ENCODE results near the gene COL27A1. TPM values are rescaled to one million over a fixed set of nuclear protein-coding genes. Genes with fewer than 3 reads are reported as not detected.

Gene COL27A1
- total RNA-seq, 1 donor from 2014 or later, result 0.41 TPM

DNA sequence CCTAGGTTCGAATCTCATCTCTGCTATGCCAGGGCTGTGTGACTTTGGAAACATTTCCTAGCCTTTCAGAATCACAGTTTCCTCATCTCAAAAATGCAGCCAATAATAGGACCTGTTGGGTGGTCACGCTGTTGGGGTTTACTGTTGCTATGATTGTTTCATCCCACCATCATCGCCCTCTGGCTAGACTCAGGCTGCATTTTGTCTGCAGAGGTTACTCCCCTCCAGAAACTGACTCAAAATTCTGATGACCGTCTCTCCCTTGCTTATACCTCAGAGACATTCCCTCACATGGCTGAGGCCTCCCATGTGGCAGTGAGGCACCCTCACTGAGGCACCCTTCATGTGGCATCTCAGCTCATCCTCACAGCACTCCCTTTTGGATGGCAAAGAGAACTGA lies 61.6 kb downstream of the COL27A1 start:
- no peak for FAIRE-seq
- no peak for DNase-seq (ENCODE audit: low spot score in 2 of 2)

DNA sequence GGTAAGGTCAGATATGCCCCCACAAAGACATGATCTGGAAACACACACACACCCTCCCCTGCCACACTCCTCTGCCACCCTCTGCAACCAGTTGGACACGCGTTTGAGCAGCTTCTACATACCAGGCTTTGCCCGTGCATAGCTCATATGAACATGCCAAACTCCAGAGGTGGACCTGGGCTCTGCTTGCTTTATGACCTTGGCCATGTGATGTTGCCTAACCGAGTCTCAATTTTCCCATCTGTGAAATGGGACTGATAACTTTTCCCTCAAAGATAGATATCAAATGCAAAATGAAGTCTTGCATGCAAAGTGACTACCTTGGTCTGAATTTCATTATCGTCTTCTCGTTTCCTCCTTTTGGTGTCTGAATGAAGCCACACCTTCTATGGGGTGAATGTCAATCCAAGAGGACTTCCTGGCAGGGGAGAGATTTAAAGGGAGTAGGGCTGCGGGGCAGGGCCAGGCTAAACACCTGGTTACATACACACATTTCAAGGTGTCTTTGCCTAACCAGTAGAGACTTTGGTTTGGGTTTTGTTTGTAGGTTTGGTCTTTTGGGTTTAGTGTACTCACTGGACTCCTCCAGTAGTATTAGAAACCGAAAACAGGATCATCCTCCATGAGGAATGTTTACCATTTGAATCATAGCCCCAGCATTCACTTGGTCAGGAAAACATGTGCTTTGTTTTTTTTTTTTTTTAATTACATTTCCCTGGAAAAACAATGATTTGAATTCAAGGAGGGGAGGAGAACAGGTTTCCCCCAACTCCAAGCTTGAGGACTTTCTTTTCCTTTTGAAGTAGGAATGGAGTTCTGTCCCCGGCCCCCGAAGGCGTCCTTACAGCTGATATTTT lies 63.2 kb downstream of the COL27A1 start:
- FAIRE-seq, result no peak
- DNase-seq (ENCODE audit: low spot score in 2 of 2), result no peak

DNA sequence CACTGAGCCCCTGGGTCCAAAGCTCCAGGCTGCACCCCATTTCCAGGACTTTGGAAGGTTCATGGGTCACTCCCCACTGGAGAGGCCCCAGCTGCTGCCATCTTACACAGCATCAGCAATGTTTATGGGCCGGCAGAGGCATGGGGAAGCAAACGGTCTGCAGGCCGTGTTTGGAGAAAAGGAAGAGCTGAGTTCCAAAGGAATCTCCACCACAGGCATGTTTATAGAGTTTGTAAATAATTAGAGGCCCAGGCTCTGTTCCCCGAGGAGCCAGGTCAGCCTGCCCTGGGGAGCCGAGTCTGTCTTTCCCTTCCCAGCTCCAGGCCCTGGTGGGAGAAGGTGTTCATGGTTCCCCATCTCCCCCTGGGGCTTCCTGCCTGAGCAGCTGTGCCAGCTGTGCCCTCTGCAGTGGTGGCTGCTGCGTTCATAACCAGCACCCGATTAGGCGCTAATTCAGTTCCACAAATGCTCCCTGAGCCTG lies 64.8 kb downstream of the COL27A1 start:
- FAIRE-seq, result no peak

DNA sequence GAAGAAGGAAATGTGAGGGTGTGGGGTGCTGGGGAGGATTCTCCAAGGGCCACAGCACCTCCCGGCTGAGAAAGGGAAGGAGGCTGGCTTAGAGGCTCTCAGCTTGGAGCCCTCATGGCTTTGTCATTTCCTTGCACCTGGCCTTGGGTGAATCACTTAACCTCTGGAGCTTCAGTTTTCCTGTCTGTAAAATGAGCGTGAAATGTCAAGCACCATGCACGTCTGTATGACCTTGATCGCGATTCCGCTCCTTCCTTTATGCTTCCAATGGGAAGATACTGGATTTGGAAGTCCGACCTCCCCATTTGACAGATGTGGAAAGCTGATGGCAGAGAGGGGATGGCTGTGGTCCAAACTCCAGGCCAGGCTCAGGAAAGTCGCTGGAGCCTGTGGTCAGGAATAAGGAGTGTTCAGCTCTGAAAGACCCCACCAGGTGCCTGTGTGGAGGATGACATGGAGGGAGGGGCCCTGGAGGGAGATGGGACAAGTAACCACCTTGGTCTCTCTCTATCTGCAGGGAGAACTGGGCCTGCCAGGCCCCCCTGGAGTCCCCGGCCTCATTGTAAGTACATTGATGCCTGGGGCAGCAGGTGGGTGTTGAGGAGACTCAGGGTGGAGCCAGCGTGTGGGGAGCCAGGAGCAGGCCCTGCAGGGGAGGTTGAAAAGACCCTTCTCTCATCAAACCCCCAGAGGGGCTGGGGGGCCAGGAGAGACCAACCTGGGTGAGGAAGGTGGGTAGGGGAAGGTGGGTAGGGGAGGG lies 66.5 kb downstream of the COL27A1 start:
- FAIRE-seq, result no peak
- DNase-seq (ENCODE audit: low spot score in 2 of 2), result no peak

More for the DNA sequence above, 64.8 kb downstream of the COL27A1 start:
- no peak for DNase-seq (ENCODE audit: low spot score in 2 of 2)

DNA sequence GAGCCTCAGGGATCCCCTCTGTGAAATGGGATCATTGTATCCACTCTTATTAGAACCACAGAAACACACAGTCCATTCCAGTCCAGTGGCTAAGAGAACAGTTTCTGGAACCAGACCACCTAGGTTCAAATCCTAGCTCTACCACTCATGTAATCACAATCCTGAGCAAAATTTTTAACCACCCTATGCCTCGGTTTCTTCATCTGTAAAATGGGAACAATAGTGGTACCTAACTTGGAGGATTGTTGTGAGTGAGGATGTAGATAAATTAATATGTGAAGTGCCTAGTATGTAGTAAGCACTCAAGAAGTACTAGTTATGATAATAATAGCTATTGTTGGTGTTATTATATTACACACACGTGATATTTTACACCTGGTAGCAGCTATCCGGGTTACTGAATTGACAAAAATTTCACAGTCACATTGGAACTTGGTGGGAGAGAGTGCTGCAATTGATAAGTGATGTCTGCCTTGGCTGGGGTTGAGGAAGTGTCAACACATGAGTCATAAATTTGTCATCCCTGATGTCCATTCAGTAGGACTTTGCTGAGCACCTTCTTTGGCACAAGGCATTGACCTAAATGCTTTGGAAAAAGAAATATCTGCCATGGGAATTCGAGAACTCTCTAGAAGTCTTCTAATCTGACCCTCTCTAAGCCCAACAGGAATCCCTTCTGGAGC lies 68.4 kb downstream of the COL27A1 start:
- FAIRE-seq, result no peak
- no peak for DNase-seq (ENCODE audit: low spot score in 2 of 2)

DNA sequence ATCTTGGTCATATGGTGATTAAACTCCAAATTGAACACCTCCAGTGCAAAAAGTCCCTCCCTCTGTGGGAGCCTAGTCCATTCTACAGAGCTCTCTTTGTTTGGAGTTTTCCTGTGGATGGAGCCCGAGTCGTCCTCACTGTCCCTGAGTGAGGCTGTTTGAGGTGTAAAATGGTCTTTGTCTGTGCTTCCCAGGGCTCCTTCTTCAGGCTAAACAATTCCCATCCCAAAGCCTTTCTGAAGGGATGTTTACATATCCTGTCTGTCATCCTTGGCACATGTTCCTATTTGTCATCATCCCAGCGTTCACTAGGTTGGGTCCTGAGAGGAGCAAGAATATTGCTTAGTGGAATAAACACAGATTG lies 68.9 kb downstream of the COL27A1 start:
- DNase-seq (ENCODE audit: low spot score in 2 of 2), result no peak
- FAIRE-seq, result no peak

DNA sequence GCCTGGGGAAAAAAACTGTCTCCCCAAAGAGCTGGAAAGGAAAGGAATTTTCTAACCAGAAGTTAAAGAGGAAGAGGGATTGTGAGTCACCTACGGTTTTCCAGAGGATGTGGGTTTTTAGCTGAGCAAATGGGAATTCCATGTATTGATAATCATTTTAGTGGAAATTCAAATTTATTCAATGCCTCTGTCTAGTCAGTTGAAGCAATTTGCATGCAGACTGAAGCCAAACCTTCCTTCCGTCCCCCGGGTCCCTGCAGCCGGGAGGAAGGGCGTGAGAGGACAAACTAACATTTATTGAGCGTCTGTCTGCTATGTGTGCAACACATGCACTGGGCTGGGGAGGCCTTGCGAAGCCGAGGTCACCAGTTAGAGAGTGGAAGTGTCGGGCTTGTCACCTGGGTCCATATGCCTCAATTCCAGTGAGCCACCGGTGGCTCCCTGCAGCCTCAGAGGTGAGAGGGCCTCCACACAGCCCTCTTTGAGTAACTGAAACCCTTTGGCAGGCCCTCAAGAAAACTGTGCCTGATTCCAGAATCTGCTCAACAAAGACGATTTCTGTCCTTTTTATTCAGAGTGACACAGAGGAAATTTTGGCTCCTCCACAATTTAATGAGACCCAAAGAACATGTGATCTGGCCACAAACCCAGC lies 70.3 kb downstream of the COL27A1 start:
- no peak for DNase-seq (ENCODE audit: low spot score in 2 of 2)
- no peak for FAIRE-seq

DNA sequence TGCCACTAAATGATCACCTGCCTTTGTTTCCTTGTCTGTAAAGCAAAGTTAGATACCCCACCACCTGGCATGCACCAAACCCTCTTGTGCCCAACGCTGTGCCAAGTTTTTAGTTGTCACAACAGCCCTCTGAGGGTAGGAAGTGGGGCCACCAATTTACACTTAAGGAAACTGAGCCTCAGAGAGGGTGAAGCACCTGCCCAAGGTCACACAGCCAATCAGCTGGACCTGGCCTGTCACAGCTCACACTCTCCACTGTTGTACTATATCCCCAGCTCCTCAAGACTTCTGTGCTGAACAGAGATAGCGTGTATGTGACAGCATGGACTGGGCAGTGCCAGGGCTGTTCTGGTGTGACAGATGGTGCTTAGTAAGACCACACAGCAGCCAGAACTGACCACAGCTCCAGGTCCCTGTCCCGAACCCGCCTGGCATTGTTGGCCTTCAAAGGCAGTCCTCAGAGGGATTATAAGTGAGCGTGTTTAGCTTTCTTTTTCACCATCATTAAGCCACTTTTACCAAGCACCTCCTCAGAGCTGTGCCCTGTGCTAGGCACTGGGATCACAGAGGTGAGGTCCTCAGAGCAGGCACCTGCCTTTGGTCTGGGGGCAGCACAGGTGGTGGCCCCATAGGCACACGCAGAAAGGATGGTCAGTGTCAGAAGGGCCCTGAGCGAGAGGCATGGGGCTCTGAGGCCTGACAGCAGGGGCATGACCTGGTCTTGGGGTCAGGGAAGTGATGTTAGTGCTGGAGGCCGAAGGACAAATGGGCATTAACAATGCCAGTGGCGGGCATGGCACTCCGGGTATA lies 71.1 kb downstream of the COL27A1 start:
- no peak for DNase-seq (ENCODE audit: low spot score in 2 of 2)
- FAIRE-seq, result no peak

DNA sequence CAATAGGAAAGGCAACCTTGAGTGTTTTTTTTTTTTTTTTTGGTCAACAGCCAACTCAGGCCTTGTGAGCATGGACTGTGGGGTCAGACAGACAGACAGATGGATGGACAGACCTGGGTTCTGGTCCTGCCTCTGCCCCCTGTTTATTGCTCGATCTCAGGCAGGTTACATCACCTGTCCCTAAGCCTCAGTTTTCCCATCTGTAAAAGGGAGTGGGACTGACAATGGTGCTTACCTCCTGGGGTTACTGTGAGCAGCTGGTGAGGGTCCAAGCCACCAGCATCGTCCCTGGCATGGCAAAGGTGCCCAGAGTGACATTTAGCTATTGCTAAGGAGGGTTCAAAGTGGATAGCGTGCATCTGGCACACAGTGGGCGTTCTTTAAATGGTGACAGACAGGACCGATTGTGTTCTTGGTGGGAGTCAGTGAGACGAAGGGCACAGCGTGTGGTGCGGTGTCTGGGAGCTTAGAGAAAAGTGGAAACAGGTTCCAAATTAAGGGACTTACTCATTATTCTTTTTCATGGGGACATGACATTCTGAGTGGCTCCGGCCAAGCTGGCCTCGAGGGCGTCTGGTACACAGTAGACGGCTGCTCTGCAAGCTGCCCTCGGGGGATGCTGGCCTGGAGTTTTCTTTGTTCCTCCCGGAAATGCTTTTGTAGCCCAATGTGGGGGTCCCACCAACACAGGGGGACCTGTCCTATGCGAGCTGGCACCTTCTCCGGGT lies 72.1 kb downstream of the COL27A1 start:
- FAIRE-seq (no peak), DNase-seq (ENCODE audit: low spot score in 2 of 2) (no peak)

DNA sequence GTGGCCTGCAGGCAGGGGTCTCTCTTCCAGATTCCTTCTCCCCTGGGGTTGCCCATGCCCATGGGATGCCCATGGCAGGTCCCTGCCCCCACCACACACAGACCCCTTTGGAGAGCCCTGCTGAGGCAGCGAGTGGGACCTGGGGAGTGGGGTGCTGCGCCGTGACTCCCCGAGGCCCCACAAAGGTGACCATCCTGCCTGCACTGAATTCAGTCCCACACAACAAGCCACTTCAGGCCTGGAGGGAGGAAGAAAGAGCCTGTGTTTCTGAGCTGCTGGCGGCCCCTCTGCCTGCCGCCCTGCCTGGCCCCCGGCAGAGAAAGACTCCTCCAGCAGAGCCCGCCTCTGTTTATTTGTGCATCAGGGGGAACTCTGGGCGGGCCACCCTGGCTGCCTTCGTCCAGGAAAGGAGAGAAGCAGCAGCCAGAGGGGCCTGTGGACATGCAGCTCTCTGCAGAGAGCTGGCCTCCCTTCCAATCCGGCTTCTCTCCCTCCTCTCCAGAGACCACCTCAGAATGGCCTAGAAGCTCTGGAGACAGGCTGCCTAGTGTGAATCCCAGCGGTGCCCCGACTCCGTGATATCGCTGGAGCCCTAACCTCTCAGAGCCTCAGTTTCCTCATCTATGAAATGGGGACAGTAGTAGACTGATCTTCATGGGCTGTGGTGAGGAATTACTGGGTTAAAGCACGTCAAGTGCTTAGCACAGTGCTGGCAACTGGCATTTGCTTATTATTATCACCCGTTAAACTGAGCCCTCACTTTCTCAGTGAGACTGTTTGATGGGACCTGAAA lies 72.9 kb downstream of the COL27A1 start:
- FAIRE-seq, result no peak
- no peak for DNase-seq (ENCODE audit: low spot score in 2 of 2)

DNA sequence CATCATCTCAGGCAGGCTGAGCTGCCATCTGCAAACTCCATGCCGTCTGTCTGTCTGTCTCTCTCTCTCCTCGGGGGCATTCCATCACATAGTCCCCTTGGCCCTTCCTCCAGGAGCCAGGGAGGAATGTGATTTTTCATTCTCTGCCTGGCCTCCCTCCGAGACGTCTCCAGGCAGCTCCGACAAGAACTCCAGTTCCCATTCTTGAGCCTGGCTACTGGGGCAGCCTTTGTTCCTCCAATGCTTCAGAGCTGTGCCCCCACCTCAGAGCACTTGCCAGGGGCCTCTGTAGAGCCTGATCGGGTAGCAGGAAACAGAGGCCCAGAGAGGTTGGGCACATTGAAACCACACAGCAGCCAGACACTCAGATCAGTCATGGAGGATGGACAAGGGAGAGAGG lies 74.0 kb downstream of the COL27A1 start:
- DNase-seq (ENCODE audit: low spot score in 2 of 2) (no peak), FAIRE-seq (no peak)

DNA sequence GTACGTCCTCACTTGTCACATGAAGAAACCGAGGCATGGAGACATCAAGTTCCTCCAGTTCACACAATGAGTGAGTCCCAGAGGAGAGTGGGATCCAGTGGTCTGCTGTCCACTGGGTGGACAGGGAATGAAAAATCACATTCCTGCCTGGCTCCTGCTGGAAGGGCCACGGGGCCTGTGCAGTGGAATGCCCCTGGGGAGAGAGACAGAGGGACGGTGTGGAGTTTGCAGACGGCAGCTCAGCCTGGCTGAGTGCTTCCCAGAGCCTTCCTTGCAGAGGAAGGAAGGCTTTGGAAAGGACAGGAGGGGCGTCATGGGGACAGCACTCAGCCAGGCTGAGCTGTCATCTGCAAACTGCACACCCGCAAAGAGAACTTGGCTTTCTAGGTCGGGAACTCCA lies 74.7 kb downstream of the COL27A1 start:
- DNase-seq (ENCODE audit: low spot score in 2 of 2) (no peak), FAIRE-seq (no peak)

DNA sequence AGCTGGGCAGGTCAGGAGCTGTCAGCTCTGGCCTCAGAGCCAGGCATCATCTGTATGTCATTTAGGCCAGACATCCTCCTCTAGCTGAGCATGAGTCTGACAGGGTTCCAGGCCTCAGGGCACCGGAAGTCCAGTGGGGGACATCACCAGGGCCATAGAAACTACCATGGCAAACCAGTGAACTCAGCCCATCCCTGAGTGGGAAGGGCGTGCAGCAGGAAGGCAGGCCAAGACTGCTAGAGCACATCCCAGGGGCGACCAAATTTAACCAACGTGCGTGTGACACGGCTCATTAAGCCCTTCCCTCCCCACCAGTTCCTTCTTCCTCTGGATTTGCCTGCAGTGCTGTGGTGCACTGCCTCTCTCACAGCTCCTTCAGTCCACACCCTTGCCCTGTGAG lies 75.9 kb downstream of the COL27A1 start:
- DNase-seq (ENCODE audit: low spot score in 2 of 2), result no peak
- no peak for FAIRE-seq

DNA sequence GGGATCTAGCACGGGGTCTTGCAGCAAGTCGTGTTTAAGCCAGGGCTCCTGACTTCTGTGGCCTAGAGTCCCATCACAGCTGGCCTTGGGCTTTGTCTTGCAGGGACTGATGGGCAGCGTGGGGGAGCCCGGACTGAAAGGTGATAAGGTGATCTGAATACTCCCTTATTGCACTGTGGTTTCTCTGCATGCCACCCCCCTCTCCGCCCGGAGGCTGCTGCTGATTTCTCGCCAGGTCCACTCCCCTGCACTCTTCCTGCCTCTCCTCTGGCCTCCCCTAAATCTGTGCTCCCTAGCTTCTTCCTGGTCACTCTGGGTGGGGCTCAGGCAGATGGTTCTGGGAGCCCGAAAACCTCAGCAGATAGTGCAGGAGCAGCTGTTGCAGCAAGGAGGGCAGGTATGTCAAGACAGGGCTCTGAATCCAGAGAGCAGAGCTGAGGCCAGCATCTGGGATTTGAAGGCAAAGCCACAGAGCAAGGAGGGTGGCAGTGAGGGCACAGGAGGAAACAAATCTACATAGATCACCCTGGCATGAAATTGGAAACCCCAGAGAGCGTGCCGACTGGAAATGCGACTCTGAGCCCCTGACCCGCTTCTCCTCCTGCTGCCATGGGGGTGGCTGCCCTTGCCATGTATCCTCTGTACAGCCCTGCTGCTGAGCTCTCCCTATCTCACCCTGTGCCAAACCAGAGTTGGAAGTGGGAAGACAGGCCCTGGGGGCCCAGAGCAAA lies 76.5 kb downstream of the COL27A1 start:
- no peak for DNase-seq (ENCODE audit: low spot score in 2 of 2)
- no peak for FAIRE-seq

DNA sequence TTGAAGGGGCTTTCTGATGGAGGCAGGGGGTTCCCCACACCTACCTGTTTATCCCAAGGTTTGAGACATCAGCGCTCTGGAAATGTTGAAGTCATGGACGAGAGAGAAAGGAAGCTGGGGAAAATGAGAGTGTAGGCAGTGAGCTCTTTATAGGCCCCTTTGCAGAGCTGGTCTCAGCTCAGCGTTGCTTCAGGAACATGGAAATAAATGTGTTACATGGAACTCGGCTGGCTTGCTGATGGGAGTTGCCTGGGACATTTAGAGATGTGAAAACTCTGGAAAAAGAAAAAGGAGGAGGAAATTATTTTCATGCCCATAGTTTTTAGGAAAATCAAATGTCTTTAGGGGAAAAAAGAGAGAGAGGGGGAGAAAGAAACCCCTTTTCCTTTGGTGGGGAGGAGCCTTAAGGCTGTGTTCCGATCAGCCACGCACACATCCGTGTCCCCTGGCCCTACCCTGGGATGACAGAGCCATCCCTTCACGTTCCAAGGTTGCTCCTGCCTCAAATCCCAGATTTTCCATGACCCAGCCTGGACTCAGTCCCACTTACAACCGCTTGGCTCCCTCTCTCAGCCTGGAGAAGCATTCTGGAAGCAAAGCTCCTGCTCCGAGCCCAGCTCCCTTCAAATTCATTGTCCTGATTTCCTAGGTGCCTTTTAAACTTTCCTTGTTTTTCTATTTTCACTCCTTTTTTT lies 78.3 kb downstream of the COL27A1 start:
- FAIRE-seq, result no peak
- no peak for DNase-seq (ENCODE audit: low spot score in 2 of 2)

DNA sequence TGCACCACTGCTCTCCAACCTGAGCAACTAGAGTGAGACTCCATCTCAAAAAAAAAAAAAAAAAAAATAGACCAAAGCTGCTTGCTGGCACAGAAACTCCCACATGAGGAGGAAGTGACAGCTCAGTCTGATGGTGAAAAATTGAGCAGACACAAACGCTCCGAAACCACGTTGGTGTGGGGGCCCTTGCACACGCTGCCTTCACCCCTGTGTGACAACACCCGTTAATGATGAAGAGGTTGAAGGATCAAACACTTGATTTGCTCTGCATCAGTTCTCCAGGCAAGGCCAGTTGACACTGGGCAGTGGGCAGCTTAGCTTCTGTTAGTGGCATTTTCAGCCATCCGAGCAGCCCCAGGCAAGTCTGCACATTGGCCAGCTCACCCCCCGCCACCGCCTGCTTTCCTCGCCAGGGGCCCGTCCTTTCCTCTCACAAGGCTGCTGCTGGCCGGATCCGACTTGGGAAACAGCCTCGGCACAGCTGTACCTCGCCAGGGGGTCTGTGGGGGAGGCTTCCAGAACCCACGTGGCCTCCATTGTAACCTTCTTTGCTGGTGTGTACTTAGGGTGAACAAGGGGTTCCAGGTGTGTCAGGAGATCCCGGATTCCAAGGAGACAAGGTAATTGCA lies 79.8 kb downstream of the COL27A1 start:
- no peak for FAIRE-seq
- no peak for DNase-seq (ENCODE audit: low spot score in 2 of 2)
